Astrocyte of the hippocampus (primary cell): ENCODE data around the gene RBM26.

Source experiments
- DNase-seq: peaks from one replicate; pipeline ENCODE4 v3.0.0; 2011; ENCODE audit warnings: low read depth, low spot score

Gene RBM26, protein sequence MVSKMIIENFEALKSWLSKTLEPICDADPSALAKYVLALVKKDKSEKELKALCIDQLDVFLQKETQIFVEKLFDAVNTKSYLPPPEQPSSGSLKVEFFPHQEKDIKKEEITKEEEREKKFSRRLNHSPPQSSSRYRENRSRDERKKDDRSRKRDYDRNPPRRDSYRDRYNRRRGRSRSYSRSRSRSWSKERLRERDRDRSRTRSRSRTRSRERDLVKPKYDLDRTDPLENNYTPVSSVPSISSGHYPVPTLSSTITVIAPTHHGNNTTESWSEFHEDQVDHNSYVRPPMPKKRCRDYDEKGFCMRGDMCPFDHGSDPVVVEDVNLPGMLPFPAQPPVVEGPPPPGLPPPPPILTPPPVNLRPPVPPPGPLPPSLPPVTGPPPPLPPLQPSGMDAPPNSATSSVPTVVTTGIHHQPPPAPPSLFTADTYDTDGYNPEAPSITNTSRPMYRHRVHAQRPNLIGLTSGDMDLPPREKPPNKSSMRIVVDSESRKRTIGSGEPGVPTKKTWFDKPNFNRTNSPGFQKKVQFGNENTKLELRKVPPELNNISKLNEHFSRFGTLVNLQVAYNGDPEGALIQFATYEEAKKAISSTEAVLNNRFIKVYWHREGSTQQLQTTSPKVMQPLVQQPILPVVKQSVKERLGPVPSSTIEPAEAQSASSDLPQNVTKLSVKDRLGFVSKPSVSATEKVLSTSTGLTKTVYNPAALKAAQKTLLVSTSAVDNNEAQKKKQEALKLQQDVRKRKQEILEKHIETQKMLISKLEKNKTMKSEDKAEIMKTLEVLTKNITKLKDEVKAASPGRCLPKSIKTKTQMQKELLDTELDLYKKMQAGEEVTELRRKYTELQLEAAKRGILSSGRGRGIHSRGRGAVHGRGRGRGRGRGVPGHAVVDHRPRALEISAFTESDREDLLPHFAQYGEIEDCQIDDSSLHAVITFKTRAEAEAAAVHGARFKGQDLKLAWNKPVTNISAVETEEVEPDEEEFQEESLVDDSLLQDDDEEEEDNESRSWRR

DNA sequence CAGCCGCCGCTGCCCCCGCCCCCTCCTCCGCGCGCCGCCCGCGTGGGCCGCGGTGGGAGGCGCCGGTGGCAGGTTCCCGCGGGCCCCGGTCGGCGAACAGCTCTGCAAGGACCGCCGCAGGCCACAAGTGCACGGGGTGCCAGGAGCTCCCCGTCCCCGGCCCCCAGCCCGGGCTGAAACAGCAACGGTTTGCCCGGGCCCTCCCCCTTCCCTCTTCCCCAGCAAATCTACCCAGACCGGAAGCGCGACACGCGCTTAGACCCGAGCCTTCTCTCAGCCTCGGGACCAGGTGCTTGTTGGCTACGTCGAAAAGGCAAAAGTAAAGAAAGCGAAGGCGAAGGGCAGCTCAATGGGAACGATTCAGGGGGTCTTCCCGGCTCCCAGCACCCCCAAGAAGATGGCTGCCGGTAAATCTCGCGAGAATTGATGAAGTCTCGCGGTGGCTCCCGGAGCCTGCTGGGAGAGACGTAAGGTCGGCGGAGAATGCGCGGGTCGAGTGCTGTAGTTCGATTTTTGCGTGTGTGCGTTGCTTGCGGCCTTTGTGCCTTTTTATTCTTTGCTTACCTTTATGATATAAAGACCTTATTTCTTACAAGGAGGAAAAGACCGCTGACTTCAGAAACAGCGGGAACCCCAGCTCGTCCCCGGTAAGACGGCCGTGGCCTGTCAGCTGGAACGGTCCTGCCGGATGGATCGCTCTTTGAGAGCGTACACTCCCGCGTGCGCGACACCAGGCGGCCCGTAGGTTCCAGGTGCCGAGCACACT lies at the start of gene RBM26:
TSS of gene RBM26 (minus strand) at position 425 of the 766 bp plus-strand sequence. CDS start 481 bp downstream, outside the sequence.
- peak; percentile 98 for DNase-seq

DNA sequence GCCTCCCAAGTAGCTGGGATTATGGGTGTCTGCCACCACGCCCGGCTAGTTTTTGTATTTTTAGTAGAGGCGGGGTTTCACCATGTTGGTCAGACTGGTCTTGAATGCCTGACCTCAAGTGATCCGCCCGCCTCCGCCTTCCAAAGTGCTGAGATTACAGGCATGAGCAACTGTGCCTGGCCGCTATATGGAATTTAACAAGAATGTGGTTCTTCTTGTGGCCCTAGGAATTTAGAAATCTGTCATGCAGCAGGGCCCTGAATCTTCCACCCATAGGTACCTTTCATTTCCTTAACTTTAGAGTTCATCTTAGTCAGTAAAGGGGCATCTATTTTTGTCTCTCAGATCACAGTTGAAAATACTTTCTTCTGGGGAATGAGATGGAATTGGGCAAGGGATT lies 49.3 kb upstream of the RBM26 start:
- no peak for DNase-seq

DNA sequence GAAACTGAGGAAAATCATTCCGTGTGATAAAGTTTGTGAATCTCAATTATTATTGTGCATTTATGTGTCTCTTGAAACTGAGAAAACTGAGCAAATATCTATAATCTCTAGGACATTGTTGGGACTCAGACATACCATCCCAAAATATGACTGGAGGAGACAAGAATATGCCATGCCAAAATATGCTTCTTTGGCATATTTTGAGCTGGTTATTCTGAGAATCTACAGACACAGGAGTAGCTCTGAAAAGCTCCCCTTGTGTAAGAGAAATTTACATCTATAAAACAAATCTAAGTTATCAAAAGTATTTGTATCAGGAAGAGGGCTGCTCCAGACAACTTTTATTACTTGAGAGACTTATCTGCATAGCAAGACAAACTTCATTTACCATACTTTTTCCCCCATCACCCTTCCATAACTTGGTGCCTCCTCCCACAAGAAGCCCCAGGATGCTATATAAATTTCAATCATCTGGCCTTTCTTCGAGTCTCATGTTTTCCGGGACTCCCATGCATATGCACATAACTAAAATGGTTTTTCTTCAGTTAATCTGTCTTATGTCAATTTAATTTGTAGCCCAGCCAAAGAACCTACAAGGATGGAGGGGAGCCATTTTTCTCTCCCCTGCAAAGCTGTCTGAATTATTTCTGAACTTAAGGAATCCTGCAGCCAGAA lies 46.3 kb upstream of the RBM26 start:
- no peak for DNase-seq

DNA sequence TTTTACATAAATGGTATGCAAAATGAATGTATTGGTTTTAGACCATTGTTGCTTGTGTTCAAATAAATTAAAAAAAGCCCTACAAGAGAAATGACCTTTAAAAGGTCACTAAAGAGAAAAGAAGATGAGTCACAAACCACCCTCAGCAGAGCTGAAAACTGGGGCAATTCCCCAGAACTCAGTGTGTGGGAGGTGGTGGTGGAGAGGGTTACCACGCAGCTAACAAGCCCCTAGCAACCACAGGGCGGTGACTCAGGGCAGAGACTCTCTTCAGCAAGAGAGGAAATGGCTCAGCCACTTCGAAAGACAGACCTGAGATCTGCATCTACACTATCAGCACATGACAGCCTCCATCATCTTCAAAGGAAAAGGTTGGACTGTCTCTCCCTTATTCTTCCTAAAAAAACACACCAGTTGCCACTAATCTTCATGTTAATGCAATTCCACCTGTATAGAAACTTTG lies 45.5 kb upstream of the RBM26 start:
- DNase-seq, result peak; percentile 87

DNA sequence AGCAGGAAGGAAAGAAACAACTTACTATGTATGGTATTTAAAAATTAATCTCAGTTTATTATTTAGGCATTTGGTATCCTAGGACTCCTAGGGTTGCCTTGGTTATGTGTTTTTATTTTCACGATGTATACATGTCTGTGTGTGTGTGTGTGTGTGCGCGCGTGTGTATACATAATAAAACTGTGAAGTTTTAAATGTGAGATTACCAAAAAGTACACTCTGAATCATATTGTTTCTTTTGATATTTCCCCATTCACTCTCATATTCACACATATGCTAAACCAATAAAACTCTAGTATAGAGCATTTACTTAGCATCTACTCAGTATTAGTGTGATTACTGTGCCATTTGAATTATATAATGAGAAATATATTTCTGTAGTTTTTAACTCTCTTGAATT lies 44.1 kb upstream of the RBM26 start:
- no peak for DNase-seq

DNA sequence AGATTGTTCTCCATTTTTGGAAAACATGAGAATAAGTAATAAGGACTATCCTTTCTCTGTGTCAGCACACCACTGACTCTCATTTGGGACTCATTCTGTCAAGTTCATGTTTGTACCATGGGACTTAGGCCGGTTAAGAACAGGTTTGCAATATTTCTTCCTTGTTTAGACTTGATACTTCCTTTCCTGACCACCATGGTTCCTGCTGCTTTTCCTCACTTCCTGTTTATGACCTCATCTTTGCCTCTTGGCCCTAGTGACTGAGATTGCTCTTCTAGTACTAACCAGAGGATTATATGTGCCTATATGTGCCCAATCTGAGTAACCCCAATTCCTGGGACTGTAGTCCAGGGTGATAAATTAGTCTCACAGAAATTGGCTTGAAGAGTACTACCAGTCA lies 42.4 kb upstream of the RBM26 start:
- DNase-seq, result no peak

DNA sequence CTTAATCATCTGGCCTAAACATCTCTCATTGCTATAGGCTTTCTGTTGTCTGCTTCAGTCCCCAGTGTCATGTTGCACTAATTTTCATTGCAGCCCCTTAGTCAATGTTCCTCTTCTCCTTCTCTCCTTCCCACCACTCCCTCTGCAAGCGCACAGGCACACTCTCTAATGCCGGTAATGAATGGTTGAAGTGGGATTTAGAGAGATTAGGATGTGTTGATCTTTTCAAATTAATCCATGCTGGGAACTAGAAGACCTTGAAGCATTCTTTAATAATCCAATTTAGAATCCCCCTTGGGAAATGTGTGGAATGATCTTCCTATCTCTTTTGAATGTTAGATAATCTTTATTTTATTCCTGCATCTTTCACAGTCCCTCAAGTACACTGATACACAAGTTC lies 41.7 kb upstream of the RBM26 start:
- DNase-seq, result no peak

DNA sequence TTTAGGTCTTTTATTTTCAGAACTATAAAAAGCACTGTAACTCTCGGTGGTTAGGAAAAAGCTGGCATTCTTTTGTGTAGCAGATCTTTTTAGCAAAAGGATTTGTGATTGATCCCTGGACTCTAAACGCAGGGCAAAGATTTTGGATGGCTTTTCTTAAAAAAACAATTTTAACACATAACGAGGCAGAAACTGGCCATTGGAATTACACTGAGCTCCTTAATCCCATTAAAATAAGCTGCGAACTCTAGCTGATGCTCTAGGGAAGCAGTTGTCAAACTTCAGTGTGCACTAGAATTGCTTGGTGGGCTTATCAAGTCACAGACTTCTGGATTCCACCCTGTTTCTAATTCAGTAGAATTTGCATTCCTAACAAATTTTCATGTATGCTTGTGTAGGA lies 41.1 kb upstream of the RBM26 start:
- DNase-seq, result no peak

DNA sequence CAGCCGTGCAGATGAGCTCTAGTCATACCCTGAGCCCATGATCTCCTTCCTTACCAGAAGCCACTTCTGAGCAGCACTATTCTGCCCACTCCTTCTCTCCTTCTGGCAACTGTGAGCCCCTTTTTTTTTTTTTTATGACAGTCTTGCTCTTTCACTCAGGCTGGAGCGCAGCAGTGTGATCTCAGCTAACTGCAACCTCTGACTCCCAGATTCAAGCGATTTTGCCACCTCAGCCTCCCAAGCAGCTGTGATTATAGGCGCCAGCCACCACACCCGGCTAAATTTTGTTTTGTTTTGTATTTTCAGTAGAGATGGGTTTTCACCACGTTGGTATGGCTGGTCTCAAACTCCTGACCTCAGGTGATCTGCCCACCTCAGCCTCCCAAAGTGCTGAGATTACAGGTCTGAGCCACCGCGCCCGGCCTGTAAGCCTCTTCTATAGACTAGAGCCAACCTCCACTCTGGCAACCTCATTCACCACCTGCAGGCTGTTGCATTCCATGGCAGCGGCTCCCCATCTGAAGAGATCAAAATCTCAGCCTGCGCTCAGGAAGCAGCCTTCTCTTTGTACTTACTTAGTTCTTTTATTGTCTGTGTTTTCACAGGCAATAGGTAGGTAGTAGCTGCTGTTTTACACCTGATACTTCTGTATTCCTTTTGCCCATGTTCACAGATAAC lies 40.1 kb upstream of the RBM26 start:
- DNase-seq, result no peak

DNA sequence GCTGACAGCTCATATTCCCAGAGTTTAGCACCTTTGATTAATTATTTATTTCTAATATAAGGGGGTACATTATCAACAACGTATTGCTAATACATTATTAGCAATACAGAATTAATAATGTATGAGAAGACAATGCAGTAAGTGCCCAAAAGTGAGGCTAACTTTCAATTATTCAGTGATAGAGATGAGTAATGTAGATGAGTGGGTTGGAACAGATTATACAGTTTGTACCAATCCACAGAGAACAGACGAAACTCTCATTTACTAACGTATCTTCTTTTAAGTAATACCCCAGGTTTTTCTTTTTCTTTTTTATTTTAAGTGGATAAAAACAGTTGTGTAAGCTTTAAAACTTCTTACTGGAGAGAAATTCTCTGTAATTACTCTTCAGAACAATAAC lies 36.7 kb upstream of the RBM26 start:
- no peak for DNase-seq

DNA sequence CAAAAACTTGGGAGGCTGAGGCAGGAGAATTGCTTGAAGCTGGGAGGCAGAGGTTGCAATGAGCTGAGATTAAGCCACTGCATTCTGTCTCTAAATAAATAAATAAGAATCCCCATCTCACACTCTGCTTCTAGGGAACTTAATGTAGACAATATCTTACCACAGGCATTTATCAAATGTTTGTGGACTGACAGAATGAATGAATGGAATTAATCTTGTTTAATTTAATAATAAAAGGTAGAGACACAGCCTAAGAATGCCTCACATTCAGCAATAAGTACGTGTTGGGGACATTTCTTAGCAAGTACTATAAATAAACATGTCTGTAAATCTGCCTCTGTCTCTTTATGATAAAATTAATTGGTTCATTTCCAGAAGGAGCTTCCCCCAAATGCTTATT lies 36.2 kb upstream of the RBM26 start:
- peak; percentile 38 for DNase-seq

DNA sequence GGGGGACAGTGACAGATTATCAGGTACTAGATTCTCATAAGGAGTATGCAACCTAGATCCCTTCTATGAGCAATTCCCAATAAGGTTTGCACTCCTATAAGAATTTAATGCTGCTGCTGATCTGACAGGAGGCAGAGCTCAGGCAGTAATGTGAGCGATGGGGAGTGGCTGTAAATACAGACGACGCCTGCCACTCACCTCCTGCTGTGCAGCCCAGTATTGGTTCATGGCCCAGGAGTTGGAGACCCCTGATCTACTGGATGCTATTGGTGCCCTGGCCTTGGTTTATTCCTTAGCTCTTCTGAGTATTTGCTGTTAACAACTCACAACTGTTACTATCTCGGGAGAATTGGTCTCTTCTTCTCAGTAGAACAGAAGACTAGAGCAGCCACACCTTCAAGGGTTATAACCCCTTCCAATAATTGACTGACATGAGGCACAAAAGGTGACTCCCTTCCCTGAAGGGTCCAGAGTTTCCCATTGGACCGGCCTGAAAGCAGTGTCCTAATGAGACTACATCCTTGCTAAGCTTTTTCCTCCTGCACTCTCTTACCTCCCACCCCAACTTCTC lies 35.0 kb upstream of the RBM26 start:
- DNase-seq, result no peak

DNA sequence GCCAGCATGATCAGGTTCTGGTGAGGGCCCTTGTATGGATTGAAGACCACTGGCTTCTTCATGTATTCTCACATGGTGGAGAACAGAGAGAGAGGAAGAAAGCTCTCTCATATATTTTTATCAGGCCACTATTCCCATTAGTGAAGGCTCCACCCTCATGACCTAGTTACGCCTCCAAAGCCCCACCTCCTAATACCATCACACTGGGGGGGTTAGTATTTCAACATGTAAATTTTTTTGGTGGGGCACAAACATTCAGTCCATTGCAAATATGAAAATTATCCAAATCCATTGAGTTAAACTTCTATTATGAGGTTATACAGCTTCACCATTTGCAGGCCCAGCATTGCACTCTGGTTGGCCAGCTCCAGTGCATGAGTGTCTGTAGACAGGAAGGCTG lies 33.2 kb upstream of the RBM26 start:
- no peak for DNase-seq

DNA sequence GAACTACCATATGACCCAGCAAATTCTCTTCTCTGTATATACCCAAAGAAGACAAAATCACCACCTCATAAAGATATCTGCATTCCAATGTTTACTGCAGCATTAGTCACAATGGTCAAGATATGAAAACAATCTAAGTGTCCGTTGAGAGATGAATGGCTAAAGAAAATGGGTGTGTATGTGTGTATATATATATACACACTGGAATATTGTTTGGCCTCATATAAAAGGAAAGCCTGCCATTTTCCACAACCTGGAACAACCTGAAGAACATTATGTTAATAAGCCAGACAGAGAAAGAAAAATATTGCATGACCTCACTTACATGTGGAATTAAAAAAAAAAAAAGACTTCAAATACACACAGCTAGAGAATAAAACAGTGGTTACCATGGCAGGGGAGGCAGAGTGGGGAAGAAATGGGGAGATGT lies 29.5 kb upstream of the RBM26 start:
- peak; percentile 18 for DNase-seq

DNA sequence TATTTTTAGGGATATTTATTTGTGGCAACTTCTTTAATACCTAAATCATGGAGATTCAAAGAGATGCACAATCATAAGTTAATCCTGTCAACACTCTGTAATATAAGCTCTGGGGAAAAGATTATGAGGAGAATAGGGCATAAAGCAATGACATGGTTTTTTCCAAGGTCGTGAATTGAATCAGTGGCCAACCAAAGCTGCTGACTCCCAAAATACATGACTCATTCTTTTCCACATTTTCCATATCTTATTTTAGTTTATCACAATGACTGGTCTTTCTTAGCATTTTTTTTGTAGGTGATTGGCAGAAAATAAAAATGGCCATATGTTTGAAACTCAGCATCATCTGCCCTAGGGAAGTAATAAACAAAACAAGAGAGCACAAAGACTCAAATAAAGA lies 28.5 kb upstream of the RBM26 start:
- DNase-seq, result no peak

DNA sequence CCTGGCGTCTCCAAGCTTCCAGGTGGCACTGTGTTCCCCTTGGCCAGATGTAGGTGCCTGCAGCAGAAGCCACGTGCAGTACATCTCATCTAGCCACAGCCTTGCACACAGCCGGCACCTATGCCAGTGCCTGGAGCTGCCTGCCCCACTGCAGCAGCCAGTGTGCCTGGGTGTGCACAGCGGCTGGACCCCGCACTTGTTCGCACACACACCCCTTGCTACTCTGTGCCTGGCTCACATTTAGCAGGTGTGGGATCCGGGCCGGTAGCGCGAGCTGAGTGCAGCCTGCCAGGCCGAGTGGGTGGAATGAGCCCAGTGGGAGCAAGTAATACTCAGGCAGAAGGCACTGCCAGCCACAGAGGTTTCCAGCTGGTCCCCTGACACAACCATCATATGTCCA lies 26.9 kb upstream of the RBM26 start:
- DNase-seq, result no peak

DNA sequence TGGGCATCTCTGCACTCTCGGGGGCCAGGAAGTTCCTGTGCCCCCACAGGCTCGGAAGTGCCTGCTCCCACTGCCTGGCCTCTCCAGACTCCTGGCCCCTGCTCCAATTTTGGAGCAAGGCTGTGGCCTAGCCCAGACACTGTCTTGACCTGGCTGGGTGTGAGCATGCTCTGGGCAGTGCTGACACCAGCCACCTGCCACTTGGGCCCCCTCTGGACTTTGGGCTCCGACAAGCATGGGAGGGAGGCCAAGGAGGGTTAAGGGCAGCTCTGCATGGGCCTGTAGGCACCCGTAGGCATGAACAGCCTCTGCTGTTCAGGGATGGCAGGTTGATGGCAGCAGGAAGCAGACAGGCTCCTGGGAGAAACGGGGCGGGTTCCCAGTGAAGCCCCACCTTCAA lies 26.0 kb upstream of the RBM26 start:
- DNase-seq, result no peak

DNA sequence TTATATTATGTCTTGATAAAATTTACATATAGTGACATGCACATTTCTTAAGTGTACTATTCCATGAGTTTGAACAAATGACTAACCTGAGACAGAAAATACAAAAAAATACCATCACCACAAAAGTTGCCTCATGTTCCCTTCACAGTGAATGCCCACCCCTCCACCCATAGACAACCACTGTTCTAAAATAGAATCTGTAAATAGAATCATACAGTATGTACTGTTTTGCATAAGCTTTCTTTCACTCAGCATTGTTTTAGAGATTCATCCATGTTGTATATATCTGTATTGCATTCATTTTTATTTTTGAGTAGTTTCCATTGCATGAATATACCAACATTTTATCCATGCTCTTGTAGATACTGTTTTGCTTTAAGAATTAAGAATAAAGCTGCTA lies 23.3 kb upstream of the RBM26 start:
- no peak for DNase-seq

DNA sequence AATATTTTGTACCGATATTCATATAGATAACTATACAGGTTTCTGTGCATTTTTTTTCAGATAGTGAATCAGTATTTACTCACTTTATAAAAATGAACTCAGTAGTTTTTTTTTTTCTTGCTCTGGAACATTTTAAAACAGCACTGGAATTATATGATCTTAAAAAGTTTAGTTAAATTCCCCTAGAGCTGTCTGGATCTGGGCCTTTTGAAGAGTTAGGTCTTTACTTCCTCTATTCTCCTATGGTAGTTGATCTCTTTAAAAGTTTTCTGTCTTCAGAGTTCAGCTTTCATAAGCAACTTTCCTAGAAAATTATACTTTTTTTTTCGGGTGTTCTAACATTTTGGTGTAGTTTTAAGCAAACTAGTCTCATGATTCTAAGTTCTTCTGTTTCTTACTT lies 21.8 kb upstream of the RBM26 start:
- no peak for DNase-seq

DNA sequence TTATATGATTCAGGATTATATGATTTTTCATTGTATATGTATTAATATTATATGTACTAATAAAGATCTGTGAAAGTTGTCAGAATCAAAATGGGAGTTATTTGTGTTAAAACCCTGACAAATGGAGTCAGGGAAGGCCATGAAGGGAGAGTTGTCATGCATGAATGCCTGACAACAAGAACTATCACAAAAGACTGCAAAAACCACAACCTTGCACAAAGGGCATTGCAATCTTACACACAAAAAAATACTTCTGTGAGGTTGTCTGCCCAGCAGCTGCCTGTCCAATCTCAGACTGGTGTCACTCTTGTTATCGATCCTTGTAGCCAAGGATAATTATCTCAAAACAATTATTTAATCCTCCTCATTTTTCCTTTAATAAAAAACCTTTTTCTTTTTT lies 21.2 kb upstream of the RBM26 start:
- DNase-seq, result peak; percentile 59
